Keratinocyte (primary cell): ENCODE data around the gene IRX2. TPM values are rescaled to one million over a fixed set of nuclear protein-coding genes. Genes with fewer than 3 reads are reported as not detected.
A peak's percentile ranks its signal among the peaks of the same experiment; 100 is the strongest.

Experiments used
- DNase-seq: peaks from one replicate; pipeline ENCODE4 v3.0.0-alpha.2; 2011; ENCODE audit warnings: low read depth, missing footprints, low spot score
- FAIRE-seq: peaks from 2 replicates; lab custom pipeline; 2011; peaks lifted over from hg19 to GRCh38; lab: Jason Lieb, UNC
- H2AFZ ChIP-seq: 2 replicates; pipeline ENCODE4 v1.6.0; 2012; ENCODE audit warnings: low read length, control low read depth, inconsistent platforms; ENCODE audit not compliant: control insufficient read depth
- H3K27ac ChIP-seq: 2 replicates; pipeline ENCODE4 v1.5.1; 2011; ENCODE audit warnings: low read length; ENCODE audit not compliant: control insufficient read depth, insufficient read depth
- H3K27me3 ChIP-seq: 3 replicates; pipeline ENCODE4 v1.6.0; 2011; ENCODE audit warnings: low read length; ENCODE audit not compliant: control insufficient read depth, insufficient read depth; ENCODE audit errors: extremely low read depth
- H3K36me3 ChIP-seq, 2 experiments: 2 replicates in 1 of 2; 3 replicates in 1 of 2; pipeline ENCODE4 v1.5.1; 2011; ENCODE audit warnings: low read length in 2 of 2, mild to moderate bottlenecking in 1 of 2; ENCODE audit not compliant: control insufficient read depth in 2 of 2, insufficient read depth in 2 of 2; ENCODE audit errors: extremely low read depth in 1 of 2
- H3K4me1 ChIP-seq: 3 replicates; pipeline ENCODE4 v1.5.1; 2011; ENCODE audit warnings: low read length; ENCODE audit not compliant: control insufficient read depth, insufficient read depth; ENCODE audit errors: extremely low read depth
- H3K4me2 ChIP-seq: 3 replicates; pipeline ENCODE4 v1.6.0; 2011; ENCODE audit warnings: low read depth, low read length; ENCODE audit not compliant: control insufficient read depth, insufficient read depth; ENCODE audit errors: extremely low read depth
- H3K4me3 ChIP-seq, 3 experiments: fragments of 200-600 bp in 1 of 3; sonication (generic) in 1 of 3; 2 replicates in 2 of 3; 3 replicates in 1 of 3; pipeline ENCODE4 v1.5.1; 2011 to 2016; ENCODE audit warnings: low read length in 3 of 3, mild to moderate bottlenecking in 3 of 3, control low read depth in 2 of 3, inconsistent platforms in 1 of 3, low read depth in 1 of 3, mixed read lengths in 1 of 3, mixed run types in 1 of 3, moderate library complexity in 1 of 3; ENCODE audit not compliant: control insufficient read depth in 2 of 3, insufficient read depth in 2 of 3; ENCODE audit errors: extremely low read depth in 1 of 3
- H3K79me2 ChIP-seq: 2 replicates; pipeline ENCODE4 v1.6.0; 2012; ENCODE audit warnings: low read length; ENCODE audit not compliant: control insufficient read depth, insufficient read depth
- H3K9ac ChIP-seq: 3 replicates; pipeline ENCODE4 v1.6.0; 2011; ENCODE audit warnings: low read length; ENCODE audit not compliant: control insufficient read depth, insufficient read depth; ENCODE audit errors: extremely low read depth
- H3K9me1 ChIP-seq: 3 replicates; pipeline ENCODE4 v1.6.0; 2011; ENCODE audit warnings: low read length; ENCODE audit not compliant: control insufficient read depth, insufficient read depth; ENCODE audit errors: extremely low read depth
- H3K9me3 ChIP-seq: 2 replicates; pipeline ENCODE4 v1.5.1; 2012; ENCODE audit warnings: low read depth, low read length; ENCODE audit not compliant: control insufficient read depth
- H4K20me1 ChIP-seq: 3 replicates; pipeline ENCODE4 v1.6.0; 2011; ENCODE audit warnings: low read length; ENCODE audit not compliant: control insufficient read depth, insufficient read depth; ENCODE audit errors: extremely low read depth
- CTCF ChIP-seq, 3 experiments: IDR thresholded peaks in 1 of 3; conservative IDR thresholded peaks in 1 of 3; optimal IDR thresholded peaks in 1 of 3; 2 replicates in 2 of 3; 3 replicates in 1 of 3; pipeline versions ENCODE3 to v1.5.1; 2011; ENCODE audit warnings: low read length in 3 of 3, mild to moderate bottlenecking in 3 of 3, moderate library complexity in 2 of 3, control low read depth in 1 of 3, inconsistent platforms in 1 of 3; ENCODE audit not compliant: insufficient read depth in 2 of 3; ENCODE audit errors: extremely low read depth in 1 of 3
- EZH2 ChIP-seq: IDR thresholded peaks from one replicate; pipeline ENCODE4 v1.6.1; 2012; ENCODE audit warnings: inconsistent platforms, mild to moderate bottlenecking, low read length, moderate library complexity
- dilution Hi-C: fragments of 300-500 bp; cut with MboI; formaldehyde crosslinking; loops from one replicate; pipeline ENCODE4 v1.7.0; 2020; ENCODE audit warnings: low sequenced_read_pairs; ENCODE audit not compliant: extremely low pct_ligation_motif_present
- polyA plus RNA-seq, 5 experiments: library from polyadenylated mRNA; depleted of rRNA in 3 of 5; stranded (reverse) in 3 of 5; stranded (forward) in 1 of 5; unstranded in 1 of 5; fragments of >200 nt; gene quantifications; 1 replicate in 1 of 5; 2 replicates in 3 of 5; 3 replicates in 1 of 5; pipeline versions ENCODE4 v1.2.1 to v1.2.3, GENCODE V29; 2011 to 2012; ENCODE audit warnings: missing spikeins in 2 of 5, low read depth in 1 of 5, low replicate concordance in 1 of 5

IRX2 gene
- polyA plus RNA-seq, 1 donor (not counting 4 experiments of a cell fraction or from before 2014, with no cell fraction given) = 27.1 TPM

- Histone ChIP-seq H3K27ac (peak overlapping the region; percentile 65), H3K9me1 (no peaks in the 10 kb centered on the region), H3K4me3 (peak overlapping the region in 2 of 3 experiments; percentile 4 to 60), H3K4me1 (peaks cover 38% of the 10 kb centered on the region), H3K9me3 (no peaks in the 10 kb centered on the region), H3K27me3 (no peaks in the 10 kb centered on the region), H3K9ac (peak overlapping the region; percentile 56), H4K20me1 (peaks cover 7% of the 10 kb centered on the region), H2AFZ (no peak overlapping the region), H3K79me2 (peaks cover 44% of the 10 kb centered on the region), H3K4me2 (peak overlapping the region; percentile 75), H3K36me3 (peaks cover 7 to 8% of the 10 kb centered on the region in 2 experiments)
- no peak for FAIRE-seq
- dilution Hi-C loops = no loop called here
- TF ChIP-seq CTCF (optimal IDR thresholded peaks at IDR 0.05 in 1 of 3, IDR thresholded peaks at IDR 0.05 in 1 of 3, conservative IDR thresholded peaks at IDR 0.05 in 1 of 3; ENCODE audit: extremely low read depth in 1 of 3, insufficient read depth in 2 of 3, low read length in 3 of 3) = no peak
- TF ChIP-seq EZH2 = no peak
- DNase-seq = no peak
Observed at GRCh38 chr5:2742921-2743679, 8.4 kb downstream of the IRX2 start.

DNA sequence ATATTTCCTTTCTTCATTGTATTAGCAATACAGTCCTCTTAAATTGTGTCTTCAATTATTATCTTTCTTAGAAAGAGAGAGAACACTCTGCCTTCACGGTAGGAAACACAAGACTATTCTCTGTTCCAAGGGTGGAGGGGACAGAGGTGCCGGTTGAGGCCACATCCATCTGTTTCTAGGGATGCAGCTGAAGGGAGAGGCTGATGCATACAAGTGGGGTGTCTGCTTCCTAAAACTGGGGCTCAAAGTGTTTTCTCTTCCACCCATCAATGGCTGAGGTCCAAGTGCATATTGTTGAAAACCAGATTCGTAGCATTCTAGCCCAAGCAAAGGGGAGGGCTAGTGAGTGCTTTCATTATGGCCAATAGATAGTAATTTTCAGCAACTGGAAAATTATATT is 9.5 kb downstream of the IRX2 start:
- dilution Hi-C loops = no loop called here

More for the DNA sequence above, 9.5 kb downstream of the IRX2 start:
- Histone ChIP-seq H3K4me2 (peak overlapping the region; percentile 17), H3K9me1 (no peaks in the 10 kb centered on the region), H3K79me2 (peaks cover 34% of the 10 kb centered on the region), H3K36me3 (peaks cover 3 to 6% of the 10 kb centered on the region in 2 experiments), H2AFZ (no peak overlapping the region), H4K20me1 (peaks cover 4% of the 10 kb centered on the region), H3K27me3 (no peaks in the 10 kb centered on the region), H3K9ac (no peak overlapping the region), H3K4me3 (peak overlapping the region in 1 of 3 experiments; percentile 18), H3K9me3 (no peaks in the 10 kb centered on the region), H3K27ac (no peak overlapping the region), H3K4me1 (peaks cover 37% of the 10 kb centered on the region)
- DNase-seq (no peak), FAIRE-seq (no peak)
- TF ChIP-seq CTCF (optimal IDR thresholded peaks at IDR 0.05 in 1 of 3, IDR thresholded peaks at IDR 0.05 in 1 of 3, conservative IDR thresholded peaks at IDR 0.05 in 1 of 3; ENCODE audit: extremely low read depth in 1 of 3, insufficient read depth in 2 of 3, low read length in 3 of 3) (no peak), EZH2 (no peak)
